ENCODE data around the gene C9orf50. TPM values are rescaled to one million over a fixed set of nuclear protein-coding genes. Genes with fewer than 3 reads are reported as not detected.

The C9orf50 gene
- total RNA-seq, 2 donors from 2014 or later = not detected

DNA sequence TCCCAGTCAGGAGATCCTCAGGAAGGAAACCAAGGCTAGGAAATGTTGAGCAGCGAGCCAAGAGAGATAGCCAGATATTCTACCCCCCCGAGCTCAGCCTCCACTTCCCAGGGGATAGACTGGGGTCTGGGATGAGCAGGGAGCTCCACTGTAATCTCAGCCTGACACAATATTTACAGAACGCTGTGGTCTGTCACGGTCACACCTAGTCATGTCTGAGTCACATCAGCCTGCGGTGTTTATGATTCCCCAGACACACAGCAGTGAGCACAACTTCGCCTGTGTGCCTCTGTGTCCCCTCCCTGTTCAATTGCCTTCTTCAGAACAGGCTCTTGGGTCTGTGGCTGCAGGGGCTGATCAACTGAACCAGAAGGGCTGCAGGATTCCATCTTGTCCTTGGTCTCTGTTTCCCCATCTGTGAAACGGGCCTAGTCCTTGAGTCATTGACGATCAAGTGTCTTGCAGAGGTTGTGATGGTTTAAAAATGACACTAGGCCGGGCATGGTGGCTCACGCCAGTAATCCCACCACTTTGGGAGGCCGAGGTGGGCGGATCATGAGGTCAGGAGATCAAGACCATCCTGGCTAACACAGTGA, 36.0 kb upstream of the C9orf50 start:
- H3K4me3 ChIP-seq = no peak overlapping the region
- TF ChIP-seq, protein P1, sequence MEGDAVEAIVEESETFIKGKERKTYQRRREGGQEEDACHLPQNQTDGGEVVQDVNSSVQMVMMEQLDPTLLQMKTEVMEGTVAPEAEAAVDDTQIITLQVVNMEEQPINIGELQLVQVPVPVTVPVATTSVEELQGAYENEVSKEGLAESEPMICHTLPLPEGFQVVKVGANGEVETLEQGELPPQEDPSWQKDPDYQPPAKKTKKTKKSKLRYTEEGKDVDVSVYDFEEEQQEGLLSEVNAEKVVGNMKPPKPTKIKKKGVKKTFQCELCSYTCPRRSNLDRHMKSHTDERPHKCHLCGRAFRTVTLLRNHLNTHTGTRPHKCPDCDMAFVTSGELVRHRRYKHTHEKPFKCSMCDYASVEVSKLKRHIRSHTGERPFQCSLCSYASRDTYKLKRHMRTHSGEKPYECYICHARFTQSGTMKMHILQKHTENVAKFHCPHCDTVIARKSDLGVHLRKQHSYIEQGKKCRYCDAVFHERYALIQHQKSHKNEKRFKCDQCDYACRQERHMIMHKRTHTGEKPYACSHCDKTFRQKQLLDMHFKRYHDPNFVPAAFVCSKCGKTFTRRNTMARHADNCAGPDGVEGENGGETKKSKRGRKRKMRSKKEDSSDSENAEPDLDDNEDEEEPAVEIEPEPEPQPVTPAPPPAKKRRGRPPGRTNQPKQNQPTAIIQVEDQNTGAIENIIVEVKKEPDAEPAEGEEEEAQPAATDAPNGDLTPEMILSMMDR (IDR thresholded peaks at IDR 0.05) = no peak
- H3K36me3 ChIP-seq = no peaks in the 10 kb centered on the region
- DNase-seq (ENCODE audit: low spot score) = no peak
- H3K27ac ChIP-seq = no peak overlapping the region
- H3K27me3 ChIP-seq = no peaks in the 10 kb centered on the region
- no peaks in the 10 kb centered on the region for H3K9me3 ChIP-seq
- H3K4me1 ChIP-seq = no peaks in the 10 kb centered on the region

DNA sequence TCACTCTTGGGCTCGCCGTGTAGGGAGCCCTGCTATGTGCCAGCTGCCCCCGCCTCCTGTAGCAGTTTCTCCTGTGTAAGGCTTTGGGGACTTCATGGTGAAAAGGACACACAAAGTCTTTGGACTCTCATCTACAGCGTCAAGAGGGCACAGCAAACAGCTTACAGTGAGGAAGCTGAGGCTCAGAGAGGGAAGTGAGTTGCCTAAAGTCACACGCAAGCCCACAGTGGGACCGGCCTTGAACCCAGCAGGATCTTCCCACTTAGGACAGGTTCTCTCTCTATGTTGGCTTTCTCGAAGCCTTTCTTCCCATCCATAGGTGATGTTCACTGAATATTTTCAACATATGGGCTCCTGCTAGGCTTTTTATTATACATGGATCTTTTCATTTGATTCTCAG, 34.8 kb upstream of the C9orf50 start:
- Histone ChIP-seq H3K4me3 (no peak overlapping the region), H3K36me3 (no peaks in the 10 kb centered on the region), H3K27me3 (no peaks in the 10 kb centered on the region), H3K4me1 (no peaks in the 10 kb centered on the region), H3K27ac (no peak overlapping the region), H3K9me3 (no peaks in the 10 kb centered on the region)
- DNase-seq (ENCODE audit: low spot score) = no peak
- TF ChIP-seq, protein P1 (IDR thresholded peaks at IDR 0.05) = no peak

GRCh38 chr9:129655154-129655553, 34.3 kb upstream of the C9orf50 start:
- Histone ChIP-seq H3K27me3 (no peaks in the 10 kb centered on the region), H3K4me1 (no peaks in the 10 kb centered on the region), H3K27ac (no peak overlapping the region), H3K9me3 (no peaks in the 10 kb centered on the region), H3K4me3 (no peak overlapping the region), H3K36me3 (no peaks in the 10 kb centered on the region)
- TF ChIP-seq, protein P1 (IDR thresholded peaks at IDR 0.05) = no peak
- DNase-seq (ENCODE audit: low spot score) = no peak

GRCh38 chr9:129654554-129655040, 33.7 kb upstream of the C9orf50 start:
- Histone ChIP-seq H3K4me1 (no peaks in the 10 kb centered on the region), H3K27me3 (no peaks in the 10 kb centered on the region), H3K9me3 (no peaks in the 10 kb centered on the region), H3K4me3 (no peak overlapping the region), H3K27ac (no peak overlapping the region), H3K36me3 (no peaks in the 10 kb centered on the region)
- TF ChIP-seq, protein P1 (IDR thresholded peaks at IDR 0.05) = no peak
- DNase-seq (ENCODE audit: low spot score) = no peak

DNA sequence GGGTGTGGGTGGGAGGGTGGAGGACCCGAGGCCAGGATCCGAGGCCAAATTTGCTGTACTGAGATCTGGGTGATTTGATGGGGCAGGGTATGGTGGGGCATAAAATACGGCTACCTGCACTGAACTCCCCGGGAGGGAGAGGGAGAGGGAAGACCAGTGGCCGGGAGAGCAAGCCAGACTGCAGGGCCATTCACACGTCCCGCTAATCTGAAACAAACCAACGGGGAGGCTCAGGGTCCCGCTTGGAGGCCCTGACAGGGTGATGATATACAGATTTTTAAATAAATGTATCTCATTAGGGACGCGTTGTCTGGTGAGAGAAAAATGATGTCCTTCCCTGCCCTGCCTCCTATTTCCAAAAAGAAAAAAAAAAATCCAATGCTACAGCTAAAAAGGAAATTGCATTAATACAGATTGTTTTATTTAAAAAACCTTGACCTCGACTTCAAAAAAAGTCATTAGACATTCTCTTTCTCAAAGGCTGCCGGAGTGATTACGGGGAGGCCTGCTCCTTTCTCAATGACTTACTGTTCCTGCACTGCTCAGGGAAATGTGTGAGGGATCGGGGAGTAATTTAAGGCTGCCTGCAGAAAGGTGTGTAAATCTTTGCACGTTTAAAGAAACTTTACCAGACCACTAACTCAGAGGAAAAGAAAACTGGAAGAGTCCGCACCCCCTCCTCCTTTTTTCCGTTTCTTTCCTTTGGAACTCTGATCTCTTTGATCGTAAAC, 33.1 kb upstream of the C9orf50 start:
- H3K4me3 ChIP-seq = no peak overlapping the region
- no peaks in the 10 kb centered on the region for H3K36me3 ChIP-seq
- no peaks in the 10 kb centered on the region for H3K4me1 ChIP-seq
- no peak for DNase-seq (ENCODE audit: low spot score)
- no peaks in the 10 kb centered on the region for H3K9me3 ChIP-seq
- H3K27me3 ChIP-seq = no peaks in the 10 kb centered on the region
- H3K27ac ChIP-seq = no peak overlapping the region
- TF ChIP-seq, protein P1 (IDR thresholded peaks at IDR 0.05) = no peak

Measured in right atrium auricular region (tissue), 2 donors.